ENCODE data around the gene PXN.

PXN gene

DNA sequence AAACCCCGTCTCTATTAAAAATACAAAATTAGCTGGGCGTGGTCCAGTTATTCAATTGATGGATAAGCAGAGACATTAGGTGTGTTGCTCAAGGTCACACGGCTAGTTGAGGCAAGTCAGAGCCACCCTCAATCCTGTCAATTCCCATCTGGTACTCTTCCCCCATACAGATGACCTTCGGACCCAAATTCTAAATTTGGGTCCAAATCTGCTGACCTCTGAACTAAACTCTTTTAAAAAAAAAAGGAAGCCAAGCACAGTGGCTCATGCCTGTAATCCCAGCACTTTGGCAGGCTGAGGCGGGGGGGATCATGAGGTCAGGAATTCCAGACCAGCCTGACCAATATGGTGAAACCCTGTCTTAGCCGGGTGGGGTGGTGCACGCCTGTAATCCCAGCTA lies 94.9 kb downstream of the PXN start:
- ChIA-PET CTCF (interaction anchor here (1.2 to 1.3 kb wide), 2 partner anchors 9 to 58 kb away, joined by 3 read pairs; no protein-coding TSS in a partner anchor), POLR2A (no interaction called here)
- TF ChIP-seq CTCF (IDR thresholded peaks at IDR 0.05; ENCODE audit: insufficient read depth, low read length, missing control alignments), result no peak

DNA sequence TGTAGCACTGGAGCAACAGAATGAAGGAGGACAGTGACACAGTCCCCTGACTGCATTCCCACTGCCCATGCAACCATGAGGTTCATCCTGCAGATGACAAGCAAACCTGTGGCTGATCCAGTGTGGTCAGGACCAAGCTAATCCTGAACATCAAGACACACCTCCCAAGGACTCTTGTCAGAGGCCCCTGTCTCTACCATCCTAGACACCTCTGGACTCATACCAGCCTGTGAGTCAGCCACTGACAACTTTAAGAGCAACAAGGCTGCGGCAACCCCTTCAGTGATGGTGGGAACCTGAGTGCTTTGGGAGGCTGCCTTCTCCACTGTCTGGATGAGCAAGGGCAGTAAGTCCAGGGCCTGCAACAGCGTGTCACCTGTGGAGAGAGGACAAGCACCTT lies 95.6 kb downstream of the PXN start:
- H3K4me3 ChIP-seq (ENCODE audit: low read depth, low read length), result no peak overlapping the region
- ChIA-PET CTCF (interaction anchor here (1.1 to 1.3 kb wide), 3 partner anchors 9 to 58 kb away, joined by 3 read pairs; no protein-coding TSS in a partner anchor), POLR2A (no interaction called here)
- no peak for DNase-seq (ENCODE audit: low read depth, low spot score)
- TF ChIP-seq CTCF (IDR thresholded peaks at IDR 0.05; ENCODE audit: insufficient read depth, low read length, missing control alignments), result no peak

More for the DNA sequence above, 94.9 kb downstream of the PXN start:
- H3K4me3 ChIP-seq (ENCODE audit: low read depth, low read length), result no peak overlapping the region
- no peak for DNase-seq (ENCODE audit: low read depth, low spot score)

- ChIA-PET CTCF (interaction anchor here (1.2 kb wide), 1 partner anchor 20 kb away, joined by 3 read pairs; no protein-coding TSS in a partner anchor), POLR2A (no interaction called here)
- no peak for TF ChIP-seq CTCF (IDR thresholded peaks at IDR 0.05; ENCODE audit: insufficient read depth, low read length, missing control alignments)
- no peak for DNase-seq (ENCODE audit: low read depth, low spot score)
- no peak overlapping the region for H3K4me3 ChIP-seq (ENCODE audit: low read depth, low read length)
Measured at GRCh38 chr12:120168337-120168736, 97.2 kb downstream of the PXN start.

GRCh38 chr12:120167529-120168095 lies 97.9 kb downstream of the PXN start:
- no peak for TF ChIP-seq CTCF (IDR thresholded peaks at IDR 0.05; ENCODE audit: insufficient read depth, low read length, missing control alignments)
- CTCF ChIA-PET, result interaction anchor here (0.6 to 1.1 kb wide), 3 partner anchors 29 to 100 kb away, joined by 3 read pairs; no protein-coding TSS in a partner anchor
- no peak for DNase-seq (ENCODE audit: low read depth, low spot score)
- H3K4me3 ChIP-seq (ENCODE audit: low read depth, low read length), result no peak overlapping the region
- POLR2A ChIA-PET, result interaction anchor here (0.9 kb wide), 1 partner anchor 33 kb away, joined by 8 read pairs; the partner anchor contains the start of gene RPLP0

DNA sequence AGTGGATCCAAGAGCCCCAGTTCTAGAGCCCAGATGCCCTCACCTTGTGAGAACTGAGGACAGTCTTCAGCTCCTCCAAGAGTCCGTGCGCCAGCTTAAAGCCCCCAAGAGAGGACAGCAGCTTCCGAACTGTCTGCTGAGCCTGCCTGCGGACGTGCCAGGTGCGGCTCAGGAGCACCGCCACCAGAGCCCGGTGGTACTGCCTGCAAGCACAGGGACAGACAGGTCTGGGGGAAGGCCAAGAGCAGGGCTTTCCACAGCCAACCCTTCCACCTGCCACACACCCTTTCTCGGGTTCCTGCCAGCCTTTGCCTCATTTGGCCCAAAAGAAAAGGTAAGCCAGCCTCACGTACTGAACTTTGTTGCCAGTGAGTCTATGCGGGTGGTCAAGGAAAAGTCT lies 101.2 kb downstream of the PXN start:
- POLR2A ChIA-PET, result interaction anchor here (0.9 kb wide), 1 partner anchor 37 kb away, joined by 3 read pairs; the partner anchor contains the start of gene RPLP0
- CTCF ChIA-PET, result interaction anchor here (1.0 kb wide), 1 partner anchor 9 kb away, joined by 3 read pairs; no protein-coding TSS in a partner anchor
- TF ChIP-seq CTCF (IDR thresholded peaks at IDR 0.05; ENCODE audit: insufficient read depth, low read length, missing control alignments), result no peak
- no peak overlapping the region for H3K4me3 ChIP-seq (ENCODE audit: low read depth, low read length)
- DNase-seq (ENCODE audit: low read depth, low spot score), result no peak

DNA sequence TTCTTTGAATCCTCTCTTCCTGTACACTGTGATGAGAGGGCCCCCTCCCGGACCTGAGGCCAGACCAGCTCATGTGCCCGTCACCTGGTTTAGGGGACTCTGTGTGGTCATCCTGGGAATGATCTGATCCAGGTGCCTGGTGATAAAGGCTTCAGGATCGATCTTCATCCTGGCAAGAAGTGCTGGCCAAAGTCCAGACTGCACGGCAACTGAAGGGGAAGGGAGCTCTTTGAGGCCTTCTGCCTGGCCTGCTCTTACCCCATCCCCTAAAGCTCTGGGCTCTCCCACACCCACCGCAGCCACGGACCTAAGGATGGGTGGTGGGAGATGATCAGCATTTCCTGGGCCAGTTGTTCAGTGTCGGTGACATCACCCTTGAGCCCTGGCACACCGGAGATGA lies 102.8 kb downstream of the PXN start:
- H3K4me3 ChIP-seq (ENCODE audit: low read depth, low read length), result no peak overlapping the region
- ChIA-PET POLR2A (no interaction called here), CTCF (no interaction called here)
- TF ChIP-seq CTCF (IDR thresholded peaks at IDR 0.05; ENCODE audit: insufficient read depth, low read length, missing control alignments), result no peak
- DNase-seq (ENCODE audit: low read depth, low spot score), result no peak
